HG02588 (cell line): Measurements from ENCODE around the gene ATXN7.

Experiments used
- ATAC-seq: cut with Tn5 transposase; IDR thresholded peaks from one replicate; pipeline ENCODE4 v1.9.1; 2021; ENCODE audit warnings: mild to moderate bottlenecking, moderate library complexity; ENCODE audit not compliant: unreplicated experiment

The ATXN7 gene

DNA sequence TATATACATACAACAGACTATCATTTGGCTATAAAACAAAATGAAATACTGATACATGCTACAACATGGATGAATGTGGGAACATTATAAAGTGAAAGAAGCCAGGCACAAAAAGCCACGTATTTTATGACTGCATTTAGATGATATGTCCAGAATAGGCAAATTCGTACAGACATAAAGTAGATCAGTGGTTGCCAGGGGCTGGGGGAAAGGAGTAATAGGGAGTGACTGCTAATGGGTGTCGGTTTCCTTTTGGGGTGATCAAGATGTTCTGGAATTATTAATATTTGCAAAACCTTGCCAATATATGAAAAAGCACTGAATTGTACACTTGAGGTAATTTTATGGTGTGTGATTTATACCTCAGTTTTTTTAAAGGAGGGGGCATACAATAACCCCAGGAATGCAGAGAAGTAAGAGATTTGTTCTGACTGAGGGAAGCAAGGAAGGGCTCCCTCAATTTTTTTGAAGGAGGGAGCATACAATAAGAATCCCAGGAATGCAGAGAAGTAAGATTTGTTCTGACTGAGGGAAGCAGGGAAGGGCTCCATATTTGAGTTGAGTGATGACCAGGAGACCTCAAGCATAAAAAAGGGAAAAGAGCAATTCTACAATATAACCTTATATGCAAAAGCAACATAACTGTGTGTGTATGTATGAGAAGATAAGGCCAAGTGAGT lies 153.4 kb downstream of the ATXN7 start:
- ATAC-seq, result no peak

DNA sequence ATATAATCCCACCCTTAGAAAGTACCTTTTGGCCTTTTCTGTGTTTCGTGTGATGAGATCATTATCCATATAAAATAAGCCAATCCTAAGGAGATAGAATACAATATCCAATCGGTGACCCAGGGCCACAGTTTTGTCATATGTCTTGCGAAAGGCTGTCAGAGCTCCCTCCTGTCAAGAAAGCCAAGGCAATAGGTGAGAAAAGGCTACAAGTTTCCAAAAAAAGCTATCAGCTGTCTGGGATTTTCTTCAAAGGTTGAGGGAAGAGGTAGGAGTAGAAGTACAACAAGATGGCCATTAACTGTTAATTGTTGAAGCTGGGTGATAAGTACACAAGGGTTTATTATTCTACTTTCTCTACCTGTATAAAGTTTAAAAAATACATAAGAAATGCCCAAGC lies 155.6 kb downstream of the ATXN7 start:
- ATAC-seq, result no peak

DNA sequence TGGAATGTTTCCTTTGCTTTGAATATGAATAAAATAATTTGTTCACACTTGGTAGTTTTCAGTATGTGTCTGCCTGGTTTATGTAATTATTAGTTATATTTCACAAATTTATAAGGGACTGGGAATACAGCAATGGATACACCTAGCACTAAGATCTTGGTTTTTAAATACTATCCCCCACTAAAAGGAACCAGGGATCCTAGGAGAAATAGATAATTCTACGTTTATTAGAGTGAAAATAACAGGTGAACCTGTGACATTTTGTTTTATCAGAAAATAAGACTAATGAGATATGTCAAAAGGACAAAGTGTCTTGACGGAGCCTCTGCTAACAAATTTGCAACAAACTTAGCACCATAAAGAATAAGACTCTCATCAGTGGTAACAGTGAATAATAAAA lies 156.2 kb downstream of the ATXN7 start:
- no peak for ATAC-seq

- ATAC-seq, result no peak
Observed at GRCh38 chr3:64021922-64022321, 158.3 kb downstream of the ATXN7 start.

DNA sequence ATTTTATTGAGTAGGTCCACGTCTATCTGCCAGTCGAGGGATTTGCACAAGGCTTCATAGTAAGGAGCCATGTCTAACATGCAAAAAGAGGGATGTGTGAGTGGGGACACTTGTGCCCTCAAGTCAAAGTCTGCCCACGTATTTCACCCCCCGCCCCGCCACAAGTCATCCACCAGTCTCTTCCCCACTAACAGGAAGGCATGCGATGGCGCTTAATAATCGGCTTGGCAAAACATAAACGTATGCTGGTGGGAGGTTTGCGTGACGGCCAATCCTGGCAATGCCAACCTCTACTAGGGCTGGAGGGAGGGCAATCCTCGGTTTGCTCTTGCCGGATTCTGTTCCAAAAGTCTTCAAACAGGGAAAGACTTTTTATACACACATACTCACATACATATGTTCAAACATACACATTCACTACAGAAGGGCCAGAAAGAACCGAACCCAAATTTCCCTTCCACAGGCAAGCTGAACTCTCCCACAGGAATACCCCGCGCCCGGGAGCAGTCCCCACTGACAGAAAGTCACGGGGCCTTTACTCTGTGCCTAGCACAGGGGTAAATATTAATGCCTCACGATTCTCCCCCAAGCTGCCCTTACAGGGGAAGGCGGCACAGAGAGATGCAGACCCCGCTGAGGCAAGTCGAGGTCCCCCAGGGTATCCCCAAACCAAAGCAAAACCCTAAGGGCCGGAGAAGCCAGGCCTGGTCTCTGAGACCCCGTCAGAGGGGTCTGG lies 159.0 kb downstream of the ATXN7 start:
- ATAC-seq, result no peak

- peak; percentile 97 for ATAC-seq
Observed at GRCh38 chr3:64023187-64023860, 159.7 kb downstream of the ATXN7 start, which contains the start of gene PSMD6. Gene PSMD6 (minus strand): TSS chr3:64023494. CDS start chr3:64023419, 75 bp downstream.

DNA sequence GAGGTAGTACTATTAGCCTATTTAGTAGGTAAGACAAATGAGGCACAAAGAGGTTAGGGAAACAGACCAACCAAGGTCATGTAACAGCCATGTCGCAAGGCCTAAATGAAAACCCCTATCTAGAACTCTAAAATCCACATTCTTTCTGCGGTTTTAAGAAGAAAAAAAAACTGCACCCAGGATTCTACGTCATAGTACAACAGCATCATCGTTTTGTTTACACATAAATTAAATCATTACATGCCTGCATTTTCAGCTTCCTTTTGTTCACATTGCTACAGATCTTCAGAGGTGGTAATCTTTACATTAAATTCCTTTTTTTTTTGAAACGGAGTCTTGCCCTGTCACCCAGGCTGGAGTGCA lies 160.2 kb downstream of the ATXN7 start:
- no peak for ATAC-seq

DNA sequence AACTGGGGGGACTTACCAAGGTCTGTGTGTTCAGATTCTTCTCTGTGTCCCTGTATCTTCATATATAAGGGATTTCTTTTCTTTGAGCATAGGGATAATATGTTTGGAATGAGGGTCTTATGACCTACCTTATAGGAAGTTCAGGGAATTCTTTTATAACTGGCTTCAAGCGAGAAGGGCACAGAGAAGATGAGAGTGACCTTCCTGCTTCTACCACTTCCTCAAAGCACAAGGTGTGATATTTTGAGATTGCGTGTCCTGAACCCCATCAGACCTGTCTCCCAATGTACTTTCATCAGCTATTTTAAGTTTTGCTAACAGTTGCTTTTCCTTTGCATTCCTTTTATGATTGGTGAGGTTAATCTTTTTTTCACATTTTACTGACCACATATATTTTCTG lies 162.7 kb downstream of the ATXN7 start:
- ATAC-seq, result no peak

- ATAC-seq, result no peak
Observed at GRCh38 chr3:64027658-64028057, 164.0 kb downstream of the ATXN7 start.

DNA sequence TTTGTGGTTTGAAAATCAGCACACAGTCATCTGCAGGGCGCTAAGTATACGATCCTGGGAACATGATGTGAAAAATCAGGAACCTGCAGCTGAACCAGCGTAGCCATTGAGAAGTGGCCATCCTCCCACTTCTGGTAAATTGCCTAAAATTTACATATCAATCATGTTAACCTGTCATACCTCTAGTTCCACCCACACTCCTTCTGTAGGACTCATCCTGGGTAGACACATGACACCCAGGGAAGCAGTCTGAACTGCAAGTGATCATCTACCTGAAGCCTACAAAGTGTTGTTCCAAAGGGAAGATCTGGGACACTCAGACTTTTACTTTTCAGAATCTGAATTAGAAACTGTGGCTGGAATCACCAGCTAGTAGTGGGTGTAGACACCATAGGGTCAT lies 165.1 kb downstream of the ATXN7 start:
- no peak for ATAC-seq

GRCh38 chr3:64029287-64029686 lies 165.6 kb downstream of the ATXN7 start:
- ATAC-seq, result no peak

DNA sequence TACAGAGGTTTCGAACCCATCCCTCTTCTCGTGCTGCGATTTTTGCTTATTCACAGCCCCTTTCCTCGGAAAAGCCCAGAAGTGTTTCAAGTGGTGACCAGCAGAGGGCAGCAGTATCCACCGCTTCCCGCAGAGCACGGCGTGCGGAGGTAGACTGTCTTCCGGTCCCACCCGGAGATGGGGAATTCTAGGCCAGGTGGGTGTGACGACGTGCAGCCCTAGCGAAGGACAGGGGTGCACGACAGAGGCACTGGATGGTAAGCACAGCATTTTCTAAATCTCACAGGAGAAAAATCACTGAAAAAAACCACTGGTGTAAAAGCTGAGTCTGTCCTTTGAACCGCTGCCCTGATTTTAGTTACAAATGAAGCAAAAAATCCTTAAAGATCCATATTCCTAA lies 167.1 kb downstream of the ATXN7 start:
- peak; percentile 99 for ATAC-seq

DNA sequence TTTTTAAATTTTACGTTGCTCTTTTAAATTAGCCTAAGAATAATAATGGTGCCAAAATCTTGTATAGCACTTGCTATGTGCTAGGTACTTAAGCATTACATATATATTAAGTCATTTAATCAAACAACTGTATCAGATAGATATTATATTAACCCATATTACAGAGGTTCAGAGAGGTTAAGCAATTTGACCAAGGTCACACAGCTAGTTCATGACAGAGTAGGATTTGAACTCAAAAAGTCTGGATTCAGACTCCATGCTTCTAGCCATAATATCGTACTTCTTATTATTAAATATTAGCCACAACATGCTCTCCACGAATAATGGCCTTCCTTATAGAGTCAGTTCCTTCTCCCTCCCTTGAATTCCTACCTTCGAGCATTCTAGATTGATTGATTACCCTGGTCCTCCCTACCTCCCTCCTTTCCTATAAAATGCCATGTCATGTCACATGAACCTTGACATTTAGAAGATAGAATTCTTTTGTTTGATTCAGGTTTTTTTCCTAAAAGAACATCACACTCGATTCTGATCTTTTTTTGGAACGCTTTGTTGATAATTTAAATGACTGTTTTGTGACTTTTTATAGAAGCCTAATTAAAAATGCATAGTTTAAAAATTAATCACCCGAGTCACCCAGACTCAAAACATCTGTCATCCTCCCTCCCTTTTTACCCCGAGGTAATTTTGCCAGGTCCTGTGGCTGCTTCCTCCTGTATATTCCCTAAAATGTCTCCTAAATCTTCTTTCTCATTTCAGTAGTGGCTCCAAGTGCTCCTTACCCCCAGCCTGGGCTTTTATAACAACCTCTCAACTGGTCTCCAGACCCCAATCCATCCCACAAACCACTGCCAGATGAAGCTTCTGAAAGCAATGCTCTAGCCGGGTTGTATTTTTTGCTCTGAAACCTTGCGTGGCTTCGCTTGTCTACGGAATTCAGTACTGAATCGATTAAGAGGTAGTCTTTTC lies 168.2 kb downstream of the ATXN7 start:
- no peak for ATAC-seq

DNA sequence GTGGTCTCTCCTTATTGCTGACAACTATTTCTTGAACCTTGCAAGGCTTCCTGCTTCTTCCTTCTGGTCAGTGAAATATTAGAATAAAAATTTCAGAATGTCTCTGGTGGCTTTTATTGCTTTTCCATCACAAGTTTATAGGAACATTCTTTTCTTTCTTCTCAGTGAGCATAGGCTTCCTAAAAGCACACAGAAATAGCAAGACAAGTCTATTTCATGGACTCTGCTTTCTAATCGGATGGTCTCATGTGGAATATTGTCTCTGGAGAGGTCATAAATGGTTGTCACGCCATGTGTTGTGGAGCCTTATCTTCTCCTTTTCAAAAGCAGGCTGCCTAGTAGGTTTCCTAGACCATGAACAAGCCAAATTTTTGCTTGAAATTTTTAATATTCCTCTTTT lies 169.4 kb downstream of the ATXN7 start:
- ATAC-seq, result no peak

DNA sequence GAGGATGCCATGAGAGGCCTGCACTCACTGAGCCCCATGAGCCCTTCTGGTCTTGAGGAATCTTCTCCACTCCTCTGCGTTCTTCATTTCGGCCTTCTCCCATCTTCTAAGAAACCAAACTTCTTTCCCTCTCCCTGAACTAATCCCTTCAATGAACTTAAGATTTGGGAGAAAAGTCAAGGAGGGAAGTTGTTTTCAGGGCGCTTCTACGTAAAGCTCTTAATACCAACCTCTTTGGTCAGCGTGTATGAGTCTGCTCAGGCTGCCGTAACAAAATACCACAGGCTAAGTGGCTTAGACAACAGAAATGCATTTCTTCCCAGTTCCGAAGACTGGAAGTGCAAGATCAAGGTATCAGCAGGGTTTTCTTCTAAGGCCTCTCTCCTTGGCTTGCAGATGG lies 173.4 kb downstream of the ATXN7 start:
- no peak for ATAC-seq

DNA sequence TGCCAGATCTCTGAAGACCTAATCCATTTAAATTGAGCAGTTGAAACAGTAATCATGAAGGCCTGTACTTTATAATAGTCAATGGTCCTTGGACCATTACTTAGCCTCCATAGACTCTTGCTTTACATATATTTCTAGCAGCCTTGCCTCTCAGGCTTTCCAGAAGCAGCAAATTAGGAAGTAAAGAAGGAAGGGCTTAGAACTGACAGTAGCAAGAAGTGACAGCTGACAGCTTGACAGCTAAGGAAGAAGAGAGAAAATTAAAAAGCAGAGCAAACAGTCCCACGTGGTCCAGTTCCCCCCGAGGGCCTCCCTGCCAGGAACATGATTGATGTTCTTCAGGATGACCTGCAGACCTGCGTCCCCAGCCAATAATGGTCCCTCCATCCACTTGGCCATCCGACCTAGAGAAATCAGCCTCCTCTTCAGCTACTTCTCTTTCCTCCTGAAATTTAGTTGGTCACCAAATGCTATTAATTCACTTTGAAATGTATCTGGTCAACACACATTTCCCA lies 174.6 kb downstream of the ATXN7 start:
- ATAC-seq, result no peak

- no peak for ATAC-seq
Observed at GRCh38 chr3:64039332-64039731, 175.7 kb downstream of the ATXN7 start.

DNA sequence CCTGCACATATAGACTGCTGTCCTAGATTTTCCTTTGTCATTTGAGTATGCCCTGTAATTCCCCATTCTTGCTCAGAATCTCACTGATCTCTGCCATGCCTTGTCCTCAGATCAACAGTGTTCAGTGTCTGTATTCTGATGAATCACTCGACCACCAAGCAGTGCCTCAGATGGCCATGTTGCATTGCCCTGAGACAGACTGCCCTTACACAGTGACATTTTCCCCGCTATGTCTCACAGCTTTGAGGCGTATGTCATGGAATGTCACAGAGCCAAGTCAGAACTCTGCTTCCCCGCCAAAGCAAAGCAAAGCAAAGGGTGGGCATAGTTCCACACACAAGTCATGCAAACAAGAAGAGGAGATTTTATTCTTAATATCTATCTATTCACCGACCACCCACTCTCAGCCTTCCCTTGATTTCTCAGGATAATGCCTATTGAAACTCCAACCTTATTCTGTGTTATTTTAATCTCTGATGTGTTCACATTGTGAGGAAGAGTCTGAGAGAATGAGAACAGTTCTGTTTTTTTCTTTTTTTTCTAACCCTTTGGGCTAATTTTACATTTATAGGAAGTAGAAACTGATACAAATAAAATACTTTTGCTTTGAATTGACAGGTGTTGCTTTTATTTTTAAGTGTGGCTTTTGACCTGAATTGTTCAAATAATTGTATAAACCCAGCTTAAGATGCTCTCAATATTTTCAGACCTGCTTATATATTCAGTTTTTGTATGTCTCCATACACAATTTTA lies 176.5 kb downstream of the ATXN7 start:
- no peak for ATAC-seq

DNA sequence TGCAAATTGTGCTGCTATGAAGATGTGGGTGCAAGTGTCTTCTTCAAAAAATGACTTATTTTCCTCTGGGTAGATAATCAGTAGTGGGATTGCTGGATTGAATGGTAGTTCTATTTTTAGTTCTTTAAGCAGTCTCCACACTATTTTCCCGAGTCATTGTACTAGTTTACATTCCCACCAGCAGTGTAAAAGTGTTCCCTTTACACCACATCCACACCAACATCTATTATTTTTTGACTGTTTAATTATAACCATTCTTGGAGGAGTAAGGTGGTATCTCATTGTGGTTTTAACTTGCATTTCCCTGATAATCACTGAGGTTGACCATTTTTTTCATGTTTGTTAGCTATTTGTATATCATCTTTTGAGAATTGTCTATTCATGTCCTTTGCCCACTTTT lies 179.3 kb downstream of the ATXN7 start:
- ATAC-seq, result no peak

DNA sequence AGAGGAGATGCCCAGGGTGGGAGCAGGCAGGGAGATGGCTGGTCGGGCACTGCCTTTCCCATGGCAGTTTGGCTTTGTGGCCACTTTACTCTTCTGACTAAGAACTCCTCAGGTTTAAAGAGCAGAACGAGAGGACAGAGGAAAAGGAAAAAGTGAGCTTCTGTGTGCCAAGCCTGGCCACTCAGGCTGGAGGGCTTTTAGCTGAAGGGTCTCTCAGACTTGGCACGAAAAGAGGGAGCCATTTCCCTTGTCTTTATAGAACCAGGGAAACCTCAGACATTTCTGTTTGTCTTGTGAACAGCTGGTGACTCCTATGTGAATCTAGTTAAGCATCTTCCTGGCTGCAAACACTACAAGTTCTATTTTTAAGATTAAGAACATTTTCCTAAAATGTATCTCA lies 182.9 kb downstream of the ATXN7 start:
- no peak for ATAC-seq
